A549 (cell line): ENCODE measurements around the gene DHTKD1. TPM values are rescaled to one million over a fixed set of nuclear protein-coding genes. Genes with fewer than 3 reads are reported as not detected.

ENCODE experiments used
- ATAC-seq, 2 experiments: fragments of 200-7000 bp in 1 of 2; fragments of >200 bp in 1 of 2; cut with Nextera tagmentation in 1 of 2; cut with Tn5 transposase in 1 of 2; 3 replicates each; pipeline versions ENCODE4 v1.8.0 to v1.9.1; 2018 to 2020; ENCODE audit warnings: mild to moderate bottlenecking in 1 of 2, moderate library complexity in 1 of 2
- CTCF ChIA-PET: fragments of 300-600 bp; sonication (Branson Sonifier 250); formaldehyde crosslinking; extraction: SDS; loops from one replicate; lab custom pipeline; 2021; ENCODE audit warnings: antibody characterized with exemption, inconsistent platforms; lab: Yijun Ruan, JAX
- POLR2A ChIA-PET: fragments of 350-600 bp; formaldehyde crosslinking; extraction: SDS; loops from one replicate; lab custom pipeline; 2021; ENCODE audit warnings: antibody characterized with exemption, inconsistent platforms; lab: Yijun Ruan, JAX
- DNase-seq, 2 experiments: peaks; one replicate each; pipeline versions ENCODE4 v3.0.0 to v3.0.0-alpha.2; 2011 to 2016; ENCODE audit warnings: low read depth in 1 of 2, low spot score in 1 of 2
- FAIRE-seq: peaks from 2 replicates; lab custom pipeline; 2011; peaks lifted over from hg19 to GRCh38; lab: Jason Lieb, UNC
- H3K27ac ChIP-seq, 2 experiments: fragments of >200 bp; sonication (Bioruptor Twin); formaldehyde crosslinking; 3 replicates each; pipeline ENCODE4 v1.5.1; 2016 to 2017
- H3K4me1 ChIP-seq: fragments of >200 bp; sonication (Bioruptor Twin); formaldehyde crosslinking; 3 replicates; pipeline ENCODE4 v1.6.1; 2016
- H3K4me2 ChIP-seq: fragments of >200 bp; sonication (Bioruptor Twin); formaldehyde crosslinking; 3 replicates; pipeline ENCODE4 v1.6.1; 2016
- H3K4me3 ChIP-seq: fragments of >200 bp; sonication (Bioruptor Twin); formaldehyde crosslinking; 3 replicates; pipeline ENCODE4 v1.5.1; 2016
- H3K9me3 ChIP-seq: fragments of >200 bp; sonication (Bioruptor Twin); formaldehyde crosslinking; 3 replicates; pipeline ENCODE4 v1.6.1; 2016
- ATOH8 ChIP-seq: fragments of 250-450 bp; sonication (Bioruptor Pico); IDR thresholded peaks from 2 replicates; pipeline ENCODE4 v1.5.0; 2020; ENCODE audit warnings: low read depth, mild to moderate bottlenecking, moderate library complexity
- BCL3 ChIP-seq: fragments of >200 bp; sonication (Bioruptor Twin); formaldehyde crosslinking; IDR thresholded peaks from 3 replicates; pipeline ENCODE4 v1.6.1; 2016
- CBX8 ChIP-seq: fragments of 200-600 bp; sonication (generic); IDR thresholded peaks from 2 replicates; pipeline ENCODE4 v1.6.1; 2016
- CTCF ChIP-seq: fragments of >200 bp; sonication (Bioruptor Twin); formaldehyde crosslinking; IDR thresholded peaks from 3 replicates; pipeline ENCODE4 v1.5.1; 2016
- EHF ChIP-seq: fragments of 250-450 bp; sonication (Bioruptor Pico); IDR thresholded peaks from 2 replicates; pipeline ENCODE4 v1.5.0; 2020; ENCODE audit warnings: mild to moderate bottlenecking
- ELK1 ChIP-seq: fragments of 150-350 bp; IDR thresholded peaks from 2 replicates; pipeline ENCODE4 v1.6.1; 2014; ENCODE audit warnings: low read depth, mild to moderate bottlenecking, low read length
- ESRRA ChIP-seq: fragments of 150-350 bp; IDR thresholded peaks from 2 replicates; pipeline ENCODE4 v1.6.1; 2014; ENCODE audit warnings: mild to moderate bottlenecking, low read length, borderline replicate concordance
- FOSB ChIP-seq: fragments of 250-450 bp; sonication (Bioruptor Pico); IDR thresholded peaks from 2 replicates; pipeline ENCODE4 v1.5.0; 2020; ENCODE audit warnings: mild to moderate bottlenecking, moderate library complexity
- GATA3 ChIP-seq: IDR thresholded peaks from 2 replicates; pipeline ENCODE4 v1.6.1; 2012; ENCODE audit warnings: borderline replicate concordance
- HEYL ChIP-seq: fragments of 250-450 bp; sonication (Bioruptor Pico); IDR thresholded peaks from 2 replicates; pipeline ENCODE4 v1.8.0; 2021; ENCODE audit warnings: mild to moderate bottlenecking, moderate library complexity
- HOXB13 ChIP-seq: fragments of 250-450 bp; sonication (Bioruptor Pico); IDR thresholded peaks from 2 replicates; pipeline ENCODE4 v1.5.0; 2020; ENCODE audit warnings: low read depth, mild to moderate bottlenecking, moderate library complexity
- HOXB5 ChIP-seq: fragments of 250-450 bp; sonication (Bioruptor Pico); IDR thresholded peaks from 2 replicates; pipeline ENCODE4 v1.5.0; 2020; ENCODE audit warnings: mild to moderate bottlenecking, moderate library complexity
- JUN ChIP-seq, 2 experiments: fragments of >200 bp; sonication (Bioruptor Twin); formaldehyde crosslinking; IDR thresholded peaks; 2 replicates in 1 of 2; 3 replicates in 1 of 2; pipeline ENCODE4 v1.6.1; 2016 to 2017
- MAFK ChIP-seq: fragments of 450-650 bp; IDR thresholded peaks from 2 replicates; pipeline ENCODE4 v1.6.1; 2014; ENCODE audit not compliant: partially characterized antibody
- MAZ ChIP-seq: fragments of 150-350 bp; IDR thresholded peaks from 2 replicates; pipeline ENCODE4 v1.6.1; 2014; ENCODE audit warnings: antibody characterized with exemption, low read depth, low read length, borderline replicate concordance
- NR3C1 ChIP-seq: fragments of >200 bp; sonication (Bioruptor Twin); formaldehyde crosslinking; IDR thresholded peaks from 3 replicates; pipeline ENCODE4 v1.6.1; 2017
- PHF8 ChIP-seq: fragments of 200-600 bp; sonication (generic); IDR thresholded peaks from 2 replicates; pipeline ENCODE4 v1.6.1; 2016; ENCODE audit warnings: low read depth, mild to moderate bottlenecking, antibody characterized with exemption, moderate library complexity, borderline replicate concordance
- POLR2A ChIP-seq: IDR thresholded peaks from 2 replicates; pipeline ENCODE4 v1.6.1; 2012; ENCODE audit warnings: mild to moderate bottlenecking, low read length
- POLR2AphosphoS2 ChIP-seq: conservative IDR thresholded peaks from 2 replicates; pipeline ENCODE4 v1.6.1; 2012; ENCODE audit warnings: low read length, improper control_type of control experiment, inconsistent platforms
- SREBF2 ChIP-seq: fragments of 450-650 bp; IDR thresholded peaks from 2 replicates; pipeline ENCODE4 v1.6.1; 2014; ENCODE audit warnings: mild to moderate bottlenecking, moderate library complexity
- ZFP36 ChIP-seq: fragments of 450-650 bp; IDR thresholded peaks from 2 replicates; pipeline ENCODE4 v1.6.1; 2014; ENCODE audit warnings: borderline replicate concordance; ENCODE audit not compliant: partially characterized antibody
- WGBS: methylation state at CpG from one replicate; pipeline ENCODE4 v1.1.6; 2017; ENCODE audit errors: missing lambda C conversion rate; 5-methylcytosine and 5-hydroxymethylcytosine counted together
- polyA plus RNA-seq, 4 experiments: library from polyadenylated mRNA; depleted of rRNA in 3 of 4; stranded (reverse); fragments of >200 nt; fragmentation: RNase III in 1 of 4; extraction: RNeasy Plus Mini Kit Qiagen cat#74134 plus additional on column Dnase treatment in 1 of 4; gene quantifications; 2 replicates in 3 of 4; 3 replicates in 1 of 4; pipeline ENCODE4 v1.2.3, GENCODE V29; 2011 to 2017

Gene DHTKD1
- polyA plus RNA-seq, 2 of the 4 experiments (the other 2 are of a cell fraction): 11.9 to 23.0 TPM

GRCh38 chr10:12062754-12063482 is 5.8 kb upstream of the DHTKD1 start:
- 75% methylated on average over 14 of the region's 14 CpGs for WGBS
- H3K9me3 ChIP-seq: no peaks in the 10 kb centered on the region
- ChIA-PET POLR2A (interaction anchor here (0.5 kb wide), 1 partner anchor 18 kb away, joined by 3 read pairs; no protein-coding TSS in a partner anchor), CTCF (interaction anchor here (0.8 kb wide), 1 partner anchor 20 kb away, joined by 3 read pairs; the partner anchor contains the start of gene UPF2)
- H3K4me3 ChIP-seq: no peak overlapping the region
- no peak overlapping the region for H3K4me2 ChIP-seq
- DNase-seq (no peak), ATAC-seq (no peak), FAIRE-seq (no peak)
- H3K4me1 ChIP-seq: 0 out of 3 replicates have a peak, but pooled peaks cover 5% of the 10 kb centered on the region
- H3K27ac ChIP-seq: no peak overlapping the region
- no peak for TF ChIP-seq MAZ
- TF ChIP-seq MAFK: peak; percentile 12
- TF ChIP-seq, all 56 proteins: peak for 1

- FAIRE-seq (no peak), DNase-seq (no peak), ATAC-seq (no peak)
- H3K4me1 ChIP-seq: 0 out of 3 replicates have a peak, but pooled peaks cover 5% of the 10 kb centered on the region
- CTCF ChIA-PET: interaction anchor here (0.8 kb wide), 1 partner anchor 20 kb away, joined by 3 read pairs; the partner anchor contains the start of gene UPF2
- H3K4me3 ChIP-seq: no peak overlapping the region
- no peak overlapping the region for H3K27ac ChIP-seq
- no peak overlapping the region for H3K4me2 ChIP-seq
- 77% methylated on average over 3 of the region's 3 CpGs for WGBS
- TF ChIP-seq EHF (CRISPR knock-in tag) (no peak), SREBF2 (no peak), BCL3 (no peak), ESRRA (no peak), ATOH8 (CRISPR knock-in tag) (no peak), PHF8 (no peak), POLR2AphosphoS2 (no peak), GATA3 (no peak), POLR2A (no peak), FOSB (CRISPR knock-in tag) (no peak), HEYL (CRISPR knock-in tag) (no peak), NR3C1 (no peak), CTCF (no peak), ELK1 (no peak), CBX8 (no peak), JUN (IDR thresholded peaks at IDR 0.05) (no peak), HOXB5 (CRISPR knock-in tag) (no peak), HOXB13 (CRISPR knock-in tag) (no peak), ZFP36 (no peak)
- TF ChIP-seq, all 56 proteins: peak for 0
- no peaks in the 10 kb centered on the region for H3K9me3 ChIP-seq
- POLR2A ChIA-PET: no interaction called here
Measured at GRCh38 chr10:12063483-12063818, 5.3 kb upstream of the DHTKD1 start.
